AG09309 (cell line): ENCODE data around the gene GLP2R.

ENCODE experiments used
- DNase-seq: peaks from one replicate; pipeline ENCODE4 v3.0.0-alpha.2; 2010; ENCODE audit warnings: low read depth
- H3K4me3 ChIP-seq: 2 replicates; pipeline ENCODE4 v1.5.1; 2011; ENCODE audit warnings: mild to moderate bottlenecking, low read depth, low read length, moderate library complexity; ENCODE audit not compliant: control insufficient read depth
- TF ChIP-seq, protein P1 (sequence below): IDR thresholded peaks from 2 replicates; pipeline ENCODE4 v1.5.1; 2011; ENCODE audit warnings: mild to moderate bottlenecking, low read depth, low read length, inconsistent platforms; ENCODE audit not compliant: insufficient read depth, control insufficient read depth; ENCODE audit errors: missing control alignments

Gene GLP2R

DNA sequence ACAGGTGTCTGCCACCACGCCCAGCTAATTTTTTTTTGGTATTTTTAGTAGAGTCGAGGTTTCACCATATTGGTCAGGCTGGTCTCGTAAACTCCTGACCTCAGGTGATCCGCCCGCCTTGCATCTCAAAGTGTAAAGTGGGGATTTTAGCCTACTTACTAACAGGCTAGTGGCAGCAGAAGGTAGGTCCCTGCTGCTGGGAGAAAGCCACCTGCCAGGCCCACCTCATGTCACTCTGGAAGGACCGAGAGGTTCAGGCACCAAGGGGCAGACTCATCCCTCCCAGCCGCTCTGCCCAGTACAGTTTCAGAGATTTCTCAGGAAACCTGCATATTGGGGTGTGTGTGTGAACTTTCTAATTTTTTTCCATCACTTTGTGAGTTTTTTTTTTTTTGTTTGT lies 81.4 kb downstream of the GLP2R start:
- TF ChIP-seq, protein P1, sequence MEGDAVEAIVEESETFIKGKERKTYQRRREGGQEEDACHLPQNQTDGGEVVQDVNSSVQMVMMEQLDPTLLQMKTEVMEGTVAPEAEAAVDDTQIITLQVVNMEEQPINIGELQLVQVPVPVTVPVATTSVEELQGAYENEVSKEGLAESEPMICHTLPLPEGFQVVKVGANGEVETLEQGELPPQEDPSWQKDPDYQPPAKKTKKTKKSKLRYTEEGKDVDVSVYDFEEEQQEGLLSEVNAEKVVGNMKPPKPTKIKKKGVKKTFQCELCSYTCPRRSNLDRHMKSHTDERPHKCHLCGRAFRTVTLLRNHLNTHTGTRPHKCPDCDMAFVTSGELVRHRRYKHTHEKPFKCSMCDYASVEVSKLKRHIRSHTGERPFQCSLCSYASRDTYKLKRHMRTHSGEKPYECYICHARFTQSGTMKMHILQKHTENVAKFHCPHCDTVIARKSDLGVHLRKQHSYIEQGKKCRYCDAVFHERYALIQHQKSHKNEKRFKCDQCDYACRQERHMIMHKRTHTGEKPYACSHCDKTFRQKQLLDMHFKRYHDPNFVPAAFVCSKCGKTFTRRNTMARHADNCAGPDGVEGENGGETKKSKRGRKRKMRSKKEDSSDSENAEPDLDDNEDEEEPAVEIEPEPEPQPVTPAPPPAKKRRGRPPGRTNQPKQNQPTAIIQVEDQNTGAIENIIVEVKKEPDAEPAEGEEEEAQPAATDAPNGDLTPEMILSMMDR: no peak
- no peak overlapping the region for H3K4me3 ChIP-seq
- no peak for DNase-seq

DNA sequence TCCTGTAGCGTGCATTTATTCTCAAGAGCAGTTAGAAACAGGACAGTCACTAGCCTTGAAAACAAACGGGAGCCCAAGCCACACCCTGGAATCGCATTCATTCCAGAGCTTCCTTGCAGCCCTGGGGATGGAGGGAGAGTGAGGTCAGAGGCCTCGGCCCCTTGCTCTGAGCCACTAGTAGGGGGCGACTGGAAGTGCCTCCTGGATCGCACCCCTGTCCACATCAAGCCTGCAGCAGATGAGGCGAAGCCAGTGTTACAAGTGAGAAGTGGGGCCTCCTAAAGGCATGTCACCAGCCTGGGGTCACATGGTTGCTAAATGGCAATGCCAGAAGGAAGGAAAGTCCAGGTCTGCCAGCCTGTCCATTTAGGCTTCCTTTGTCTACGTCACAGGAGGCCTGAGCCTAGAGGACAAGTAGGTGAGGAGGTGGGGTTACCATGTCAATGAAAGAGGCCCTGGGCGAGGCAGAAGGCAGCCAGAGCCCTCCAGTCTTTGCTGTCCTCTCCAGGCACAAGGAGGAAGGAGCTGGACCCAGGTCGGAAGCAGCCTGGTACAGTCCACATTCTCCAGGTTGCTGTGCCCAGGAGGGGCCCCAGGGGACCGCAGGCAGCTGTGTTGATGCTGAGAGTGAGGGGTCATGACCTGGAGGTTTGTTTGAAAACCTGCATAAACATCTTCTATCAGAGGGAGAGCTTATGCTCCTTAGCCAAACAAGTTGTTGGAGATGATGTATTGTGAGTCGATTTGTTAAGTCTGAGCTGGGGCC lies 82.3 kb downstream of the GLP2R start:
- TF ChIP-seq, protein P1: no peak
- no peak for DNase-seq
- no peak overlapping the region for H3K4me3 ChIP-seq

DNA sequence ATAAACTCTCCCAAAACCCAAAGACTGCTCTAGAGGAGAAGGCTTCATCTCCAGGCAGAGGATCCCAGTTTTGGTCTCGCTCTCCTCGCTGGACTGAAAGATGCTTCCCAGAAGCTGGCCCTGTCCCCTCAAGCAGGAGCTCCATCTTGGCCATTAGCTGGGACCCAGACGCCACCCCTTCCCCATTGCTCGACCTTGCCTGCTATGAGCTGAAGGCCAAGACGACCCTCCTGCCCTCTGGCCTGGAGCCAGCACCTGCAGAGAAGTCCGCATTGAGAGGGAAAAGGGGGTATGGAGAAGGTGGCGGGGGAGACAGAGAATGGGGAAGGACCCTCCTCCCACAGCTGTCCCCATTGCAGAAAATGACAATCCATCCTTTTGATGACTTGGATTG lies 82.9 kb downstream of the GLP2R start:
- TF ChIP-seq, protein P1: no peak
- no peak for DNase-seq
- no peak overlapping the region for H3K4me3 ChIP-seq

DNA sequence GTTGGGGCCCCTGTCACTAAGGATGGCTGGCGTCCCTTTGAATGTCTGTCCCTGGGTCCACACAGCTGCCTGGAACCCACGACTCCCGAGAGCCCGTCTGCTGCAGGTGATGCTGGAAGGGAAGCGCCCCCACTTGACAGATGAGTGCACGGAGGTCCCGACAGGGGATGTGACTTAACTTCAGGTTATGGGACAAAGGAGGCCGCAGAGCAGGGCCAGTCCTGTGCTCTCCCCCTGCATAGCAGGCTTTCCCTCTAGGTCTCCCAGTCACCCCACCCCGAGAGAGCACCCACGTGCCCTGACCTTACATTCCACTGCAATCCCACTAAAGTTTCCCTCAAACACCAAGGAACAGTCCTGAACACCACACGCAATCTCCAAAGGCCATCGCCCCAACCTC lies 85.4 kb downstream of the GLP2R start:
- DNase-seq: no peak
- TF ChIP-seq, protein P1: no peak
- no peak overlapping the region for H3K4me3 ChIP-seq

DNA sequence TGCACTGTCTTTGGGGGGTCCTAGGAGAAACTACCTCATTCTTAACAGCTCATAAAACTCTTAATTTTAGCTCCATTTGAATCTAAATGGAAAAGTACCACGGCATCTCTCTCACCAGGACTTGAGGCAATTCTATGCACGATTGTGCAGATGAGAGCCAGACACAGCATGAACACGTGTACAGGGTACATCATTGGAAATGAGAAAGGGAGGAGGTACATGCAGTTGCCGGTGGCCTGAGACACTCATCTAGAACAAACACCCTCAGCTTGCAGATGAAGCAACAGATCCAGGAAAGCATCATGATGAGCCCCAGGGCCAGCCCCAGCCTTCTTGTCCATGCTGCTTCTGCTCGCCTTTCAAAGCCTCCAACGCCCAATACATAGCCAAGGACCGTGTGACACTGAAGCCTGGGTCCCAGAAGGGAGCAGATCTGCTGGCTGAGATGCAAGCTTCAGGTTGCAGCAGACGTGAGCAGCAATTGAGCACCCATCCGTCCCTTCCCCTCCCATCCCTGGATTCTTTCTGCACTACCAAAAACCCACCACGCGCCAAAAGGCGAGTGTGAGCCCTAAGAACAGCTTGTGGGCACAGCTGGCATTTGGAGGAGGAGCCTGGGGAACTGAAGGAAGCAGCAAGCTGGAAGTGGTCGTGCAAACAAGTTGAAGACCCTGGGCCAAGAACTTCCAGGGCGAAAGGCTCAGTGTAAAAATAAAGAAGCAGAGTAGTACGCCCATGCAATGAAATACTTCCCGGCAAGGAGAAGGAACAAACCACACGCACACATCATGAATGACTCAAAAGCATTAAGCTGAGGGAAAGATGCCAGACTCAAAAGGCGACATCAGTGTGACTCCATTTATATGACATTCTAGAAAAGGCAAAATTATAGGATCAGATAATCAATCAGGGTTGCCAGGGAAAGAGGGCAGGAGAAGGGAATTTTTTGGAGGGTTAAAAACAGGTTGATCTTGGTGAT lies 86.7 kb downstream of the GLP2R start:
- H3K4me3 ChIP-seq: no peak overlapping the region
- DNase-seq: no peak
- TF ChIP-seq, protein P1: no peak

DNA sequence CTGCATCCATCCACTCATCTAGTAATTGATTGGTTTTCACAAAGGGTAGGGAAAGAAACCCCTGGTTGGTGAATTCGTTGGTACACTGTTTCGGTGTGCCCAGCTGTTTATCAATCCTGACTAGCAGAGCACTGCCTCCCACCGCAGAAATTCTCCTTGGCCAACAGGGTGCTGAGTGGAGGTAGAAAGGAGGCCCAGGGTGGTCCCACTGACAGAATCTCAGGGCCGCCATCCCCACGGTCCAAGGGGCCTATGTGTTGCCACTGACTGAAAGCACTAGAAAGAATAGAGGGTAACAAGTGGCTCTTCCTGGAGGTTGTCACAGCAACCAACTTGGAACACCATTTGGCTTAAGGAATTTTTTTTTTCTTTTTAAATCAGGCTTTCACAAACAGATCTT lies 87.8 kb downstream of the GLP2R start:
- no peak for DNase-seq
- TF ChIP-seq, protein P1: no peak
- H3K4me3 ChIP-seq: no peak overlapping the region
